Tibial nerve (tissue), 4 donors: ENCODE results near the gene C5orf63. TPM values are rescaled to one million over a fixed set of nuclear protein-coding genes. Genes with fewer than 3 reads are reported as not detected.
"Not testable (repeated sequence)": the region's sequence is repeated elsewhere in the genome, so short reads cannot be mapped to it uniquely, and the experiment has no call there.

Experiments
- DNase-seq, 2 donors: peaks; one replicate each; pipeline ENCODE4 v3.0.0-alpha.2; 2019; ENCODE audit warnings: low spot score in 2 of 2
- H3K27ac ChIP-seq, 4 donors: fragments of 200-600 bp; sonication (generic) in 3 of 4; one replicate each; pipeline ENCODE4 v1.5.1; 2017 to 2019; ENCODE audit warnings: mild to moderate bottlenecking in 1 of 4
- H3K27me3 ChIP-seq, 2 donors: fragments of 200-600 bp; sonication (generic) in 1 of 2; one replicate each; pipeline versions ENCODE4 v1.5.1 to v1.6.0; 2017 to 2019
- H3K36me3 ChIP-seq, 3 donors: fragments of 200-600 bp; sonication (generic); one replicate each; pipeline ENCODE4 v1.5.1; 2018 to 2019
- H3K4me1 ChIP-seq, 4 donors: fragments of 200-600 bp; sonication (generic) in 3 of 4; one replicate each; pipeline ENCODE4 v1.5.1; 2017 to 2019
- H3K4me3 ChIP-seq, 4 donors: fragments of 200-600 bp; sonication (generic) in 3 of 4; one replicate each; pipeline ENCODE4 v1.5.1; 2017 to 2019; ENCODE audit warnings: mild to moderate bottlenecking in 1 of 4, moderate library complexity in 1 of 4
- H3K9me3 ChIP-seq, 4 donors: fragments of 200-600 bp; sonication (generic) in 3 of 4; one replicate each; pipeline ENCODE4 v1.5.1; 2017 to 2019
- CTCF ChIP-seq, 5 experiments: fragments of 200-600 bp in 3 of 5; fragments of 450-650 bp in 2 of 5; sonication (generic) in 3 of 5; IDR thresholded peaks; one replicate each; pipeline ENCODE4 v1.5.1; 2016 to 2019; ENCODE audit warnings: antibody characterized with exemption in 5 of 5, mild to moderate bottlenecking in 3 of 5, moderate library complexity in 2 of 5
- EP300 ChIP-seq, 2 donors: sonication (generic); formaldehyde crosslinking; IDR thresholded peaks; one replicate each; pipeline ENCODE4 v1.6.1; 2017; ENCODE audit warnings: antibody characterized with exemption in 2 of 2, mild to moderate bottlenecking in 1 of 2
- POLR2A ChIP-seq, 2 donors: fragments of 450-650 bp; IDR thresholded peaks; one replicate each; pipeline ENCODE4 v1.6.1; 2017; ENCODE audit warnings: antibody characterized with exemption in 2 of 2, mild to moderate bottlenecking in 2 of 2, moderate library complexity in 2 of 2
- WGBS, 2 donors: methylation state at CpG; one replicate each; pipeline ENCODE4 v1.1.5; 2018; 5-methylcytosine and 5-hydroxymethylcytosine counted together
- total RNA-seq, 4 donors: library from RNA; depleted of rRNA; stranded (reverse); fragments of >200 nt; gene quantifications; one replicate each; pipeline ENCODE4 v1.1.0, GENCODE V29; 2016

The C5orf63 gene
- total RNA-seq, 4 donors from 2014 or later = 1.0 to 7.2 (median 2.0) TPM

- 64 to 72% methylated on average over 1 of the region's 1 CpG for WGBS, 2 donors
- no peaks in the 10 kb centered on the region for H3K27me3 ChIP-seq
- H3K27ac ChIP-seq = no peak overlapping the region
- DNase-seq = no peak
- H3K4me1 ChIP-seq = no peaks in the 10 kb centered on the region
- TF ChIP-seq CTCF (IDR thresholded peaks at IDR 0.05) (no peak), POLR2A (IDR thresholded peaks at IDR 0.05) (no peak), EP300 (IDR thresholded peaks at IDR 0.05) (no peak)
- H3K9me3 ChIP-seq = no peaks in the 10 kb centered on the region
- H3K36me3 ChIP-seq = no peaks in the 10 kb centered on the region
- H3K4me3 ChIP-seq = no peak overlapping the region
Measured at GRCh38 chr5:127019928-127020327, 53.4 kb downstream of the C5orf63 start.

- H3K27me3 ChIP-seq, H3K9me3 ChIP-seq, DNase-seq, H3K4me3 ChIP-seq, H3K27ac ChIP-seq, H3K36me3 ChIP-seq, H3K4me1 ChIP-seq: not testable (repeated sequence)
- 96 to 98% methylated on average over 4 of the region's 4 CpGs for WGBS, 2 donors
Measured at GRCh38 chr5:127016722-127017121, 56.6 kb downstream of the C5orf63 start.

GRCh38 chr5:127015716-127016115, 57.6 kb downstream of the C5orf63 start:
- no peaks in the 10 kb centered on the region for H3K27me3 ChIP-seq
- H3K36me3 ChIP-seq = no peaks in the 10 kb centered on the region
- no peaks in the 10 kb centered on the region for H3K4me1 ChIP-seq
- DNase-seq = no peak
- H3K9me3 ChIP-seq = no peaks in the 10 kb centered on the region
- WGBS, 2 donors = 80 to 82% methylated on average over 4 of the region's 4 CpGs
- TF ChIP-seq POLR2A (IDR thresholded peaks at IDR 0.05) = no peak
- H3K4me3 ChIP-seq = no peak overlapping the region
- no peak overlapping the region for H3K27ac ChIP-seq

- TF ChIP-seq EP300 (IDR thresholded peaks at IDR 0.05) = no peak
- no peak for TF ChIP-seq CTCF (IDR thresholded peaks at IDR 0.05)
- TF ChIP-seq POLR2A (IDR thresholded peaks at IDR 0.05) = no peak
- Histone ChIP-seq H3K36me3 (no peaks in the 10 kb centered on the region), H3K27me3 (no peaks in the 10 kb centered on the region), H3K4me3 (no peak overlapping the region), H3K27ac (no peak overlapping the region), H3K9me3 (no peaks in the 10 kb centered on the region), H3K4me1 (no peaks in the 10 kb centered on the region)
- no peak for DNase-seq
- WGBS, 2 donors = 70 to 78% methylated on average over 1 of the region's 1 CpG
Measured at GRCh38 chr5:127014573-127014972, 58.7 kb downstream of the C5orf63 start.

GRCh38 chr5:127013407-127013806, 59.9 kb downstream of the C5orf63 start:
- DNase-seq = no peak
- Histone ChIP-seq H3K27ac (no peak overlapping the region), H3K4me3 (no peak overlapping the region), H3K27me3 (no peaks in the 10 kb centered on the region), H3K9me3 (no peaks in the 10 kb centered on the region), H3K36me3 (no peaks in the 10 kb centered on the region), H3K4me1 (no peaks in the 10 kb centered on the region)
- WGBS, 2 donors = 87% methylated on average over 2 of the region's 2 CpGs
- no peak for TF ChIP-seq EP300 (IDR thresholded peaks at IDR 0.05)
- no peak for TF ChIP-seq CTCF (IDR thresholded peaks at IDR 0.05)
- no peak for TF ChIP-seq POLR2A (IDR thresholded peaks at IDR 0.05)

- Histone ChIP-seq H3K27ac (no peak overlapping the region), H3K4me3 (no peak overlapping the region), H3K27me3 (no peaks in the 10 kb centered on the region), H3K36me3 (no peaks in the 10 kb centered on the region), H3K4me1 (no peaks in the 10 kb centered on the region), H3K9me3 (no peaks in the 10 kb centered on the region)
- TF ChIP-seq CTCF (IDR thresholded peaks at IDR 0.05) (no peak), EP300 (IDR thresholded peaks at IDR 0.05) (no peak), POLR2A (IDR thresholded peaks at IDR 0.05) (no peak)
- DNase-seq = no peak
Measured at GRCh38 chr5:127012916-127013315, 60.4 kb downstream of the C5orf63 start.
